Stomach (tissue), 9 donors: ENCODE results near the gene FMN2. TPM values are rescaled to one million over a fixed set of nuclear protein-coding genes. Genes with fewer than 3 reads are reported as not detected.

Experiments used
- DNase-seq, 2 donors: peaks; one replicate each; pipeline versions ENCODE4 v3.0.0 to v3.0.0-alpha.2; 2013 to 2019
- H3K27ac ChIP-seq, 5 donors: fragments of 200-600 bp in 4 of 5; sonication (generic) in 4 of 5; one replicate each; pipeline ENCODE4 v1.5.1; 2013 to 2019; ENCODE audit warnings: mild to moderate bottlenecking in 1 of 5, moderate library complexity in 1 of 5
- H3K27me3 ChIP-seq, 3 donors: fragments of 200-600 bp; sonication (generic); one replicate each; pipeline ENCODE4 v1.5.1; 2017 to 2019; ENCODE audit warnings: mixed run types in 1 of 3
- H3K36me3 ChIP-seq, 4 donors: fragments of 200-600 bp; sonication (generic); 1 replicate in 3 of 4; 2 replicates in 1 of 4; pipeline ENCODE4 v1.5.1; 2016 to 2019
- H3K4me1 ChIP-seq, 4 donors: fragments of 200-600 bp; sonication (generic); one replicate each; pipeline ENCODE4 v1.5.1; 2016 to 2019
- H3K4me3 ChIP-seq, 4 donors: fragments of 200-600 bp; sonication (generic) in 3 of 4; one replicate each; pipeline ENCODE4 v1.5.1; 2016 to 2019; ENCODE audit warnings: mild to moderate bottlenecking in 1 of 4
- H3K9me3 ChIP-seq, 4 donors: fragments of 200-600 bp; sonication (generic); one replicate each; pipeline ENCODE4 v1.5.1; 2016 to 2019
- CTCF ChIP-seq, 7 experiments: fragments of 450-650 bp in 4 of 7; fragments of 200-600 bp in 3 of 7; sonication (generic) in 3 of 7; IDR thresholded peaks; one replicate each; pipeline ENCODE4 v1.5.1; 2016 to 2019; ENCODE audit warnings: antibody characterized with exemption in 7 of 7, control low read depth in 2 of 7, mild to moderate bottlenecking in 1 of 7
- EP300 ChIP-seq: sonication (generic); formaldehyde crosslinking; IDR thresholded peaks from one replicate; pipeline ENCODE4 v1.6.1; 2017; ENCODE audit warnings: antibody characterized with exemption
- POLR2A ChIP-seq, 4 donors: fragments of 450-650 bp; IDR thresholded peaks; one replicate each; pipeline ENCODE4 v1.6.1; 2016; ENCODE audit warnings: antibody characterized with exemption in 4 of 4, control low read depth in 2 of 4, mild to moderate bottlenecking in 1 of 4, moderate library complexity in 1 of 4
- POLR2AphosphoS5 ChIP-seq, 3 donors: sonication (generic); formaldehyde crosslinking; IDR thresholded peaks; one replicate each; pipeline ENCODE4 v1.6.1; 2016; ENCODE audit warnings: antibody characterized with exemption in 3 of 3
- WGBS, 5 donors: extraction: QIAGEN DNeasy Blood & Tissue Kit in 3 of 5; methylation state at CpG; one replicate each; pipeline versions ENCODE4 v1.1.5 to v1.1.7; 2013 to 2018; 5-methylcytosine and 5-hydroxymethylcytosine counted together
- intact Hi-C: fragments of 100-400 bp; cut with DNase I; formaldehyde crosslinking; loops from one replicate; pipeline ENCODE4 v1.15.1; 2023; ENCODE audit warnings: low total_unique reads
- polyA plus RNA-seq, 3 donors: library from polyadenylated mRNA; stranded (reverse); fragments of 200-250 nt; gene quantifications; one replicate each; pipeline ENCODE4 v1.2.3, GENCODE V29; 2013
- small RNA-seq, 4 donors: library from RNA; depleted of rRNA; stranded (forward); fragments of <200 nt; gene quantifications; one replicate each; pipeline ENCODE3, GENCODE V24; 2016
- total RNA-seq, 5 donors: library from RNA; depleted of rRNA; stranded (reverse); fragments of >200 nt; gene quantifications; one replicate each; pipeline versions ENCODE4 v1.1.0 to v1.2.3, GENCODE V29; 2014 to 2016
- donor health status: healthy with polysubstance abuse.
- donor health status: Bipolar disorder and iron deficiency.
- donor health status: healthy.

FMN2 gene
- total and polyA plus RNA-seq, 8 donors, result 0.61 to 3.3 (median 0.87) TPM; not detected in 2

- WGBS, 5 donors, result 41 to 46% (median 45%) methylated on average over 4 of the region's 4 CpGs
- TF ChIP-seq POLR2AphosphoS5 (IDR thresholded peaks at IDR 0.05), result no peak
- no peak for TF ChIP-seq POLR2A (IDR thresholded peaks at IDR 0.05)
- no peak for TF ChIP-seq EP300
- no peak for TF ChIP-seq CTCF (IDR thresholded peaks at IDR 0.05)
- intact Hi-C loops, result no loop called here
These were observed 432.8 kb downstream of the FMN2 start for GRCh38 chr1:240524356-240525069.

More at GRCh38 chr1:240524356-240525069, 432.8 kb downstream of the FMN2 start:
- no peaks in the 10 kb centered on the region for H3K27me3 ChIP-seq
- no peaks in the 10 kb centered on the region for H3K9me3 ChIP-seq
- H3K4me3 ChIP-seq, result no peak overlapping the region
- H3K4me1 ChIP-seq, result peaks cover 0 to 9% (median 4%) of the 10 kb centered on the region in 4 donors
- no peaks in the 10 kb centered on the region for H3K36me3 ChIP-seq
- peak in 1 of 2 donors; percentile 16 for DNase-seq
- peak overlapping the region in 3 of 5 donors; percentile 39 to 56 (median 51) for H3K27ac ChIP-seq

Small RNA genes lying within 50 kb of the gene (small RNA-seq; reads per million reads assigned to genes)
- gene RF00019, result 0 reads per million in 4 donors
